Mammary microvascular endothelial cell (primary cell): ENCODE results near the gene PSME4. TPM values are rescaled to one million over a fixed set of nuclear protein-coding genes. Genes with fewer than 3 reads are reported as not detected.

Experiments used
- total RNA-seq: library from RNA; depleted of rRNA; stranded (reverse); fragments of >200 nt; gene quantifications from 2 replicates; pipeline ENCODE4 v1.2.3, GENCODE V29; 2015

PSME4 gene, protein sequence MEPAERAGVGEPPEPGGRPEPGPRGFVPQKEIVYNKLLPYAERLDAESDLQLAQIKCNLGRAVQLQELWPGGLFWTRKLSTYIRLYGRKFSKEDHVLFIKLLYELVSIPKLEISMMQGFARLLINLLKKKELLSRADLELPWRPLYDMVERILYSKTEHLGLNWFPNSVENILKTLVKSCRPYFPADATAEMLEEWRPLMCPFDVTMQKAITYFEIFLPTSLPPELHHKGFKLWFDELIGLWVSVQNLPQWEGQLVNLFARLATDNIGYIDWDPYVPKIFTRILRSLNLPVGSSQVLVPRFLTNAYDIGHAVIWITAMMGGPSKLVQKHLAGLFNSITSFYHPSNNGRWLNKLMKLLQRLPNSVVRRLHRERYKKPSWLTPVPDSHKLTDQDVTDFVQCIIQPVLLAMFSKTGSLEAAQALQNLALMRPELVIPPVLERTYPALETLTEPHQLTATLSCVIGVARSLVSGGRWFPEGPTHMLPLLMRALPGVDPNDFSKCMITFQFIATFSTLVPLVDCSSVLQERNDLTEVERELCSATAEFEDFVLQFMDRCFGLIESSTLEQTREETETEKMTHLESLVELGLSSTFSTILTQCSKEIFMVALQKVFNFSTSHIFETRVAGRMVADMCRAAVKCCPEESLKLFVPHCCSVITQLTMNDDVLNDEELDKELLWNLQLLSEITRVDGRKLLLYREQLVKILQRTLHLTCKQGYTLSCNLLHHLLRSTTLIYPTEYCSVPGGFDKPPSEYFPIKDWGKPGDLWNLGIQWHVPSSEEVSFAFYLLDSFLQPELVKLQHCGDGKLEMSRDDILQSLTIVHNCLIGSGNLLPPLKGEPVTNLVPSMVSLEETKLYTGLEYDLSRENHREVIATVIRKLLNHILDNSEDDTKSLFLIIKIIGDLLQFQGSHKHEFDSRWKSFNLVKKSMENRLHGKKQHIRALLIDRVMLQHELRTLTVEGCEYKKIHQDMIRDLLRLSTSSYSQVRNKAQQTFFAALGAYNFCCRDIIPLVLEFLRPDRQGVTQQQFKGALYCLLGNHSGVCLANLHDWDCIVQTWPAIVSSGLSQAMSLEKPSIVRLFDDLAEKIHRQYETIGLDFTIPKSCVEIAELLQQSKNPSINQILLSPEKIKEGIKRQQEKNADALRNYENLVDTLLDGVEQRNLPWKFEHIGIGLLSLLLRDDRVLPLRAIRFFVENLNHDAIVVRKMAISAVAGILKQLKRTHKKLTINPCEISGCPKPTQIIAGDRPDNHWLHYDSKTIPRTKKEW (N-terminal part only)
- 32.0 and 37.0 TPM in 2 replicates for total RNA-seq

DNA sequence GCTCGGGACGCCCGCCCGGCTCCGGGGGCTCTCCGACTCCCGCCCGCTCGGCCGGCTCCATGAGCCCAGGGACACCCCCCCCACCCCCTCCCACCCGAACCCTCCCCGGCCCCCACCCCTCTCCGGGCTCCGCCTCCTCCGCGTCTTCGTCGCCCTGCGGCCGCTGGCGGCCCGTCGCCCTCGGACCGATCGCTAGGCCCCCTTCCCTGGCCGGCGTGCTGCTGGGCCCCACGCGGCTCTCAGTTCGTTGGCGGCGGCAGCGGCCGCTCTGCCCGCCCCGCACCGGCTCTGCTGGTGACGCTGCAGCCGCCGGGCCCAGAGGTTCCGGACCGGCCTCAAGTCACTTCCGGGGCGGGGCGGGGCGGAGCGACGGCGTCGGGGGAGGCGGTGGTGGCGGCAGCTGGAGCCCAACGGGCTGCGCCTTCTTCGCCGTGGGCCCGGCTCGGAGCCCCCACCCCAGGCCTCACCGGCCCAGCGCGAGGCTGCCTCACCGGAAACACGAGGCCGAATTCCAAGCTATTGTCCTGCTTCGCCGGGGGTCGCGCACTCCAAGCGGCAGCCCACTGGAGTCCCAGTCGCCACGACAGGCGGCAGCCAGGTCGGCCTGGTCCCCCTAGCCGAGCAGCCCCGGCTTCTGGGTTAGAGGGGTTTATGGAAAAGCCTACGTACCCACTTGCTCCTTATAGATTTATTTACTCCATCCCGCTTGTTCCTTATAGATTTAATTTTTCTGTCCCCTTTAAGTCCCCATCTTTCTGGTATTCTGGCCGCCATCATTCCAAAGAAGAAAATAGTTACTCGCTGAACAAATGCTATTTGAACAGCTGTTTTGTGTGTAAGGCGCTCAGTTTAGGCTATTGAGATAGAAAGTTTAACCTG is at the start of gene PSME4:
Gene PSME4 (minus strand): TSS at position 270 of the 879 bp plus-strand sequence. CDS start 209 bp downstream, at position 61.

DNA sequence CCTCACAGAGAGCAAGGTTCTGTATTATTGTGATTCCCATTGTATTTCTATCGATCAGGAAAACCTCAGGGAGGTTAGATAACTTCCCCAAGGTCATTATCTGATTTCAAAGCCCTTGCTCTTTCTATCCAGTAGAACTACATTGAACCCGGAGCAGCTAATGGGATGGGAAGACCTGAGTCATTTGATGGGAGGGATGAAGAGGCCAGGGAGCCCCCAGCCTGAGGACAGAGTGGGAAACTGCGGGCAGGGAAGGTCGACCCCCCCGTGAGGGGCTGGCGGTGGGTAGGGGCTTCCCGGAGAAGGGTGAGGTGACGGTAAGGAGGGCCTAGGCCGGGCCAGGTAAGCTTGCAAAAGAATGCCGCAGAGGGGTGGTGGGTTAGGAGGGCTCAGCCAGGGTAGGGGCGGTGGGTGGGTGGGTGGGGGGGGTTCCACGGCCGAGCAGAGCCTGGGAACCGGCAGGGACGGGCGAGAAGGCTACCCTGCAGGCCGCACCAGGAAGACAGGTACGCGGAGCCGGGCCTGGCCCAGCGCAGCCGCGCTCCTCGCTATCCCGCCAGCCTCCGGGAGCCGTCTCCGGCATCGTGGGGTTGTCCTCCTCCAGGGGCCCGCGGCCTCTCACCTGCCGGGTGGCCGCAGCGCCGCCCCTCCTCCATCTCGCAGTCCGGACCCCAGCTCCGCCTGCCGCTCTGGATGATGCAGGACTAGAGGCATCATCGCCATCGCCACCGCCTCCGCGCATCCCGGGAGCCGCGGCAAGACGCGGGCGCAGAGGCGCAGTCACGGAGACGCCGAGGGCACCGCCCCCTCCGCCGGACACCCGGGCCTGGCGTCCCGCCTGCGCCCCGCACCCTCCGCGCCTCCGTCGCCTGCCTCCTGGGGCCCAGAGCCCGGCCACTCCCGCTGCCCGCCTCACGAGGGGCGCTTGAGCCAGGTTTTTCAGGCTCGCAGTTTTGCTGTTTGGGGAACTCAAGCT is 111.3 kb downstream of the PSME4 start, which contains the start of gene GPR75:
Gene GPR75 (minus strand): TSS at position 762 of the 976 bp plus-strand sequence. CDS start 5,211 bp downstream, outside the sequence.

Other genes with a start within 250 kb of the PSME4 start
- 21.4 TPM in 2 replicates for gene CHAC2, start 203.2 kb downstream of the PSME4 start, total RNA-seq
- 10.0 and 11.0 TPM in 2 replicates for gene ASB3, start 184.0 kb downstream of the PSME4 start, total RNA-seq
- 35.3 and 43.2 TPM in 2 replicates for gene ERLEC1, start 183.9 kb downstream of the PSME4 start, total RNA-seq
- gene GPR75, start 111.0 kb downstream of the PSME4 start, total RNA-seq: 0.27 and 0.94 TPM in 2 replicates
- 4.1 and 4.7 TPM in 2 replicates for gene ACYP2, start 144.6 kb upstream of the PSME4 start, total RNA-seq